ENCODE data around the gene UCHL3. TPM values are rescaled to one million over a fixed set of nuclear protein-coding genes. Genes with fewer than 3 reads are reported as not detected.

UCHL3 gene
- total and polyA plus RNA-seq, 5 donors: 16.2 to 26.8 (median 16.8) TPM

GRCh38 chr13:75647126-75647784, 97.7 kb downstream of the UCHL3 start:
- Histone ChIP-seq H3K4me3 (ENCODE audit: low read length) (no peak overlapping the region), H3K9me3 (ENCODE audit: control insufficient read depth, low read length) (no peaks in the 10 kb centered on the region), H3K4me1 (ENCODE audit: control insufficient read depth, insufficient read depth, low read length) (no peaks in the 10 kb centered on the region), H3K27ac (ENCODE audit: low read length) (no peak overlapping the region), H3K27me3 (ENCODE audit: control insufficient read depth, insufficient read depth) (no peaks in the 10 kb centered on the region)
- WGBS: 91% methylated on average over 1 of the region's 1 CpG
- intact Hi-C loops (cut with DNase I): no loop called here
- DNase-seq (no peak), ATAC-seq (no peak)

GRCh38 chr13:75648446-75648845, 98.9 kb downstream of the UCHL3 start:
- Histone ChIP-seq H3K27me3 (ENCODE audit: control insufficient read depth, insufficient read depth) (no peaks in the 10 kb centered on the region), H3K9me3 (ENCODE audit: control insufficient read depth, low read length) (no peaks in the 10 kb centered on the region), H3K4me3 (ENCODE audit: low read length) (no peak overlapping the region), H3K27ac (ENCODE audit: low read length) (no peak overlapping the region), H3K4me1 (ENCODE audit: control insufficient read depth, insufficient read depth, low read length) (no peaks in the 10 kb centered on the region)
- DNase-seq (no peak), ATAC-seq (no peak)
- WGBS: 90% methylated on average over 2 of the region's 2 CpGs
- intact Hi-C loops (cut with DNase I): no loop called here

GRCh38 chr13:75651013-75651412, 101.4 kb downstream of the UCHL3 start:
- no peaks in the 10 kb centered on the region for H3K27me3 ChIP-seq (ENCODE audit: control insufficient read depth, insufficient read depth)
- ATAC-seq: no peak
- H3K9me3 ChIP-seq (ENCODE audit: control insufficient read depth, low read length): no peaks in the 10 kb centered on the region
- 86% methylated on average over 2 of the region's 2 CpGs for WGBS
- intact Hi-C loops (cut with DNase I): no loop called here
- H3K4me3 ChIP-seq (ENCODE audit: low read length): no peak overlapping the region
- H3K4me1 ChIP-seq (ENCODE audit: control insufficient read depth, insufficient read depth, low read length): no peaks in the 10 kb centered on the region
- no peak overlapping the region for H3K27ac ChIP-seq (ENCODE audit: low read length)
- DNase-seq: no peak

GRCh38 chr13:75652726-75653125, 103.1 kb downstream of the UCHL3 start:
- ATAC-seq (no peak), DNase-seq (no peak)
- Histone ChIP-seq H3K9me3 (ENCODE audit: control insufficient read depth, low read length) (no peaks in the 10 kb centered on the region), H3K27ac (ENCODE audit: low read length) (no peak overlapping the region), H3K27me3 (ENCODE audit: control insufficient read depth, insufficient read depth) (no peaks in the 10 kb centered on the region), H3K4me3 (ENCODE audit: low read length) (no peak overlapping the region), H3K4me1 (ENCODE audit: control insufficient read depth, insufficient read depth, low read length) (no peaks in the 10 kb centered on the region)
- intact Hi-C loops (cut with DNase I): no loop called here
- 77% methylated on average over 2 of the region's 2 CpGs for WGBS

Other genes starting within 250 kb of the UCHL3 start
- 10 to 100 TPM; 51.2 to 69.4 (median 63.6) TPM for gene TBC1D4, start 67.6 kb upstream of the UCHL3 start, total RNA-seq
- gene TBC1D4, start 67.6 kb upstream of the UCHL3 start, polyA plus RNA-seq: 28.3 TPM
- 100 to 1,000 TPM; 128 to 157 (median 138) TPM for gene COMMD6, start 11.9 kb upstream of the UCHL3 start, total RNA-seq
- 162 TPM for gene COMMD6, start 11.9 kb upstream of the UCHL3 start, polyA plus RNA-seq
- gene LMO7, start 86.5 kb downstream of the UCHL3 start, total RNA-seq: 100 to 1,000 TPM; 279 to 397 (median 312) TPM
- gene LMO7, start 86.5 kb downstream of the UCHL3 start, polyA plus RNA-seq: 152 TPM